Uterus (tissue), 4 donors: ENCODE measurements around the gene SPSB3. TPM values are rescaled to one million over a fixed set of nuclear protein-coding genes. Genes with fewer than 3 reads are reported as not detected.

Source experiments
- DNase-seq, 2 donors: peaks; one replicate each; pipeline ENCODE4 v3.0.0-alpha.2; 2019 to 2020
- H3K27ac ChIP-seq, 2 donors: fragments of 200-600 bp; sonication (generic); 1 replicate in 1 of 2; 2 replicates in 1 of 2; pipeline ENCODE4 v1.5.1; 2016 to 2018
- H3K27me3 ChIP-seq, 2 donors: fragments of 200-600 bp; sonication (generic); one replicate each; pipeline ENCODE4 v1.5.1; 2018 to 2019; ENCODE audit warnings: control low read depth in 1 of 2
- H3K36me3 ChIP-seq, 2 donors: fragments of 200-600 bp; sonication (generic); one replicate each; pipeline ENCODE4 v1.5.1; 2019; ENCODE audit warnings: control low read depth in 1 of 2
- H3K4me1 ChIP-seq, 2 donors: fragments of 200-600 bp; sonication (generic); one replicate each; pipeline ENCODE4 v1.5.1; 2018 to 2019; ENCODE audit warnings: control low read depth in 1 of 2
- H3K4me3 ChIP-seq, 2 donors: fragments of 200-600 bp; sonication (generic); 1 replicate in 1 of 2; 2 replicates in 1 of 2; pipeline ENCODE4 v1.5.1; 2018 to 2019; ENCODE audit warnings: mild to moderate bottlenecking in 1 of 2
- H3K9me3 ChIP-seq, 2 donors: fragments of 200-600 bp; sonication (generic); one replicate each; pipeline ENCODE4 v1.5.1; 2019; ENCODE audit warnings: control low read depth in 1 of 2
- CTCF ChIP-seq, 4 experiments: fragments of 200-600 bp in 2 of 4; fragments of 450-650 bp in 2 of 4; sonication (generic) in 2 of 4; IDR thresholded peaks; one replicate each; pipeline ENCODE4 v1.5.1; 2016 to 2019; ENCODE audit warnings: antibody characterized with exemption in 4 of 4, mild to moderate bottlenecking in 2 of 4, moderate library complexity in 1 of 4
- POLR2A ChIP-seq, 2 donors: fragments of 450-650 bp; IDR thresholded peaks; one replicate each; pipeline ENCODE4 v1.6.1; 2016; ENCODE audit warnings: antibody characterized with exemption in 2 of 2, mild to moderate bottlenecking in 1 of 2, moderate library complexity in 1 of 2
- intact Hi-C: fragments of 100-400 bp; cut with DNase I; formaldehyde crosslinking; loops from one replicate; pipeline ENCODE4 v1.15.1; 2023; ENCODE audit warnings: low total_unique reads
- total RNA-seq, 4 donors: library from RNA; depleted of rRNA in 3 of 4; stranded (reverse); fragments of >200 nt in 3 of 4; gene quantifications; one replicate each; pipeline versions ENCODE4 v1.1.0 to v1.2.4, GENCODE V29; 2014 to 2023
- donor health status: DM: yes; HTN: yes; CAD: no.

The SPSB3 gene
- total RNA-seq, 4 donors from 2014 or later: 24.8 to 67.4 (median 55.8) TPM

GRCh38 chr16:1773703-1774447 lies 8.5 kb downstream of the SPSB3 start:
- H3K27ac ChIP-seq: peak overlapping the region; percentile 80 to 87
- no peaks in the 10 kb centered on the region for H3K27me3 ChIP-seq
- H3K36me3 ChIP-seq: no peaks in the 10 kb centered on the region
- DNase-seq: no peak
- no peak for TF ChIP-seq POLR2A (IDR thresholded peaks at IDR 0.05)
- TF ChIP-seq CTCF (IDR thresholded peaks at IDR 0.05): no peak
- peaks cover 0 to 33% of the 10 kb centered on the region in 2 donors for H3K4me1 ChIP-seq
- peak overlapping the region; percentile 56 to 87 for H3K4me3 ChIP-seq
- H3K9me3 ChIP-seq: no peaks in the 10 kb centered on the region
- intact Hi-C loops: no loop called here

GRCh38 chr16:1772908-1773702 lies 9.3 kb downstream of the SPSB3 start, which contains the start of gene MRPS34:
MRPS34 (minus strand) TSS chr16:1773134; CDS start chr16:1773119, 15 bp downstream.
- peak; percentile 68 to 78 for DNase-seq
- Histone ChIP-seq H3K9me3 (no peaks in the 10 kb centered on the region), H3K27me3 (no peaks in the 10 kb centered on the region), H3K36me3 (no peaks in the 10 kb centered on the region), H3K27ac (peak within 1 kb of the TSS; percentile 80 to 87), H3K4me1 (peaks cover 0 to 33% of the 10 kb centered on the region in 2 donors), H3K4me3 (peak within 1 kb of the TSS; percentile 56 to 87)
- peak; percentile 36 to 66 (median 58) for TF ChIP-seq CTCF (IDR thresholded peaks at IDR 0.05)
- peak; percentile 47 to 62 for TF ChIP-seq POLR2A (IDR thresholded peaks at IDR 0.05)
- intact Hi-C loops: no loop called here

- H3K27ac ChIP-seq: peak within 1 kb of the TSS; percentile 80 to 87
- peaks cover 0 to 33% of the 10 kb centered on the region in 2 donors for H3K4me1 ChIP-seq
- H3K27me3 ChIP-seq: no peaks in the 10 kb centered on the region
- intact Hi-C loops: no loop called here
- peak within 1 kb of the TSS; percentile 56 to 87 for H3K4me3 ChIP-seq
- H3K9me3 ChIP-seq: no peaks in the 10 kb centered on the region
- TF ChIP-seq CTCF (IDR thresholded peaks at IDR 0.05) (no peak), POLR2A (IDR thresholded peaks at IDR 0.05) (no peak)
- no peak for DNase-seq
- no peaks in the 10 kb centered on the region for H3K36me3 ChIP-seq
Observed at GRCh38 chr16:1772362-1772907, 9.9 kb downstream of the SPSB3 start, which contains the start of gene EME2. EME2 (plus strand) TSS chr16:1772810; CDS start chr16:1773228, 418 bp downstream.

GRCh38 chr16:1771864-1772361 lies 10.5 kb downstream of the SPSB3 start:
- Histone ChIP-seq H3K9me3 (no peaks in the 10 kb centered on the region), H3K27me3 (no peaks in the 10 kb centered on the region), H3K4me3 (peak overlapping the region; percentile 56 to 87), H3K4me1 (peaks cover 0 to 33% of the 10 kb centered on the region in 2 donors), H3K27ac (peak overlapping the region; percentile 74 to 87), H3K36me3 (no peaks in the 10 kb centered on the region)
- intact Hi-C loops: no loop called here
- no peak for DNase-seq
- TF ChIP-seq POLR2A (IDR thresholded peaks at IDR 0.05): no peak
- no peak for TF ChIP-seq CTCF (IDR thresholded peaks at IDR 0.05)
